Effector memory CD4-positive, alpha-beta T cell (primary cell): ENCODE results near the gene RBKS.

Source experiments
- DNase-seq, 3 donors: peaks; one replicate each; pipeline ENCODE4 v3.0.0-alpha.2; 2020
- H3K27ac ChIP-seq: 2 replicates; pipeline ENCODE4 v1.7.0; 2013; ENCODE audit warnings: mild to moderate bottlenecking, low read length, moderate library complexity; ENCODE audit not compliant: insufficient read depth, poor library complexity, severe bottlenecking
- H3K27me3 ChIP-seq: replicated peaks from 2 replicates; pipeline ENCODE4 v1.7.0; 2013; ENCODE audit warnings: mild to moderate bottlenecking, low read length; ENCODE audit not compliant: insufficient read depth, control insufficient read depth, poor library complexity, severe bottlenecking
- H3K36me3 ChIP-seq: 2 replicates; pipeline ENCODE4 v1.7.0; 2013; ENCODE audit warnings: mild to moderate bottlenecking, low read length, moderate library complexity; ENCODE audit not compliant: control insufficient read depth, insufficient read depth
- H3K4me1 ChIP-seq: 2 replicates; pipeline ENCODE4 v1.7.0; 2013; ENCODE audit warnings: low read length, mild to moderate bottlenecking; ENCODE audit not compliant: control insufficient read depth, insufficient read depth, poor library complexity, severe bottlenecking
- H3K4me3 ChIP-seq: 2 replicates; pipeline ENCODE4 v1.7.0; 2013; ENCODE audit warnings: low read length, low read depth, mild to moderate bottlenecking; ENCODE audit not compliant: insufficient read depth, poor library complexity, severe bottlenecking
- H3K9me3 ChIP-seq: 2 replicates; pipeline ENCODE4 v1.7.0; 2013; ENCODE audit warnings: mild to moderate bottlenecking, low read length, moderate library complexity; ENCODE audit not compliant: control insufficient read depth

Gene RBKS

DNA sequence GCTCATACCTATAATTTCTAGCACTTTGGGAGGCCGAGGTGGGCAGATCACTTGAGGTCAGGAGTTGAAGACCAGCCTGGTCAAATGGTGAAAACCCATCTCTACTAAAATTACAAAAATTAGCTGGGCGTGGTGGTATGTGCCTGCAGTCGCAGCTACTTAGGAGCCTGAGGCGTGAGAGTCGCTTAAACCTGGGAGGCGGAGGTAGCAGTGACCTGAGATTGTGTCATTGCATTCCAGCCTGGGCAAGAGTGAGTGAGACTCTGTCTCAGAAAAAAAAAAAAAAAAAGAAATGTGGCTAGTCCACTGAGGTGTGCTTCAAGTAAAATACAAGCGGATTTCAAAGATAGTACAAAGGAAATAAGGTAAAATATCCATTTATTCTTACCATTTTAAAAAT lies 46.2 kb downstream of the RBKS start:
- H3K4me1 ChIP-seq, result no peaks in the 10 kb centered on the region
- no peaks in the 10 kb centered on the region for H3K27me3 ChIP-seq
- no peaks in the 10 kb centered on the region for H3K9me3 ChIP-seq
- DNase-seq, result no peak
- no peak overlapping the region for H3K4me3 ChIP-seq
- no peaks in the 10 kb centered on the region for H3K36me3 ChIP-seq
- H3K27ac ChIP-seq, result no peak overlapping the region

DNA sequence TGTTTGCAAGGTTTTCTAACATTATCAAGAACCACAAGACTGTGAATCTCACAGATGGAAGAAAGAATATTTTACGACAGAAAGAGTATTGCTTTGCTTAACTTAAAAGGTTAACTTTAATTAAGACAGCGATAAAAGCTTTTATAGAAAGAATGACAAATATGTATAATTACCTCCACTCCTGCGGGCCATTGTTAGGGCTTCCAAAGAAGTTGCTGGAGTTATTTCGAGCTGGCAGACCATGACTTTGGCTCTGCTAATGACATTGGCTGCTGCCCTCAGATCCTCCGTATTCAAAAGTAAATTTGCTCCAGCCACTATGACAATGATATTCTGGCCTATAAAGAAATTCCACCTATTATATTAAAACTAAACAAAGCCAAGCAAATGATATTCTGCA lies 47.3 kb downstream of the RBKS start:
- no peak overlapping the region for H3K27ac ChIP-seq
- no peaks in the 10 kb centered on the region for H3K4me1 ChIP-seq
- no peaks in the 10 kb centered on the region for H3K36me3 ChIP-seq
- H3K27me3 ChIP-seq, result no peaks in the 10 kb centered on the region
- no peak for DNase-seq
- no peak overlapping the region for H3K4me3 ChIP-seq
- no peaks in the 10 kb centered on the region for H3K9me3 ChIP-seq

DNA sequence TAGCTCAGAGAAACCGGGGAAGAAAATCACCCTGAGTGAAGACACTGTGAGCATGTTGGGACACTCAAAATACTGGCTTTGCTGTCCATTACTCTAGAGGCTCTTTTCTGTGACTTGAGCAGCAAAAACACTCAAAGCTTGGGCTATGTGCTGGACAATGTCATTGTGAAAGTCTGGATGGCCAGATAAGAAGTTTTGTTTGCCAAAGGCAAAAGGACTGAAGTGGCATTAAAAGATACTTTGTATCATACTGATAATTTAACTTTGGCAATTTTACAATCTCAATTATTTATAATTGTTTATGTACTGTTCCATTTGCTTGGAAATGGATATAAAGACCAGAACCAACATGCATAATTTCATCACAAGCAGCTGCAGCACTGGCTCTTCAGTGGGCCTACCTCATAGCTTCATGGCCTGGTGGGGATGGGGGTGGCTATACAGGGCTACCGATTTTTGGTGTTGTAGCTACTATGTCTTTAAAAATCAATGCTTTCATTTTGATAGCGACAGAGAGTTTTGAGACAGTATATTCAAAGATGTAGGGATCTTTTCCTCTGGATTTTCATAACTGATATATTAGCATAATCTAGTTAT lies 51.1 kb downstream of the RBKS start:
- H3K9me3 ChIP-seq, result no peaks in the 10 kb centered on the region
- H3K27me3 ChIP-seq, result no peaks in the 10 kb centered on the region
- H3K4me3 ChIP-seq, result no peak overlapping the region
- no peaks in the 10 kb centered on the region for H3K36me3 ChIP-seq
- H3K27ac ChIP-seq, result no peak overlapping the region
- DNase-seq, result no peak
- H3K4me1 ChIP-seq, result no peaks in the 10 kb centered on the region

DNA sequence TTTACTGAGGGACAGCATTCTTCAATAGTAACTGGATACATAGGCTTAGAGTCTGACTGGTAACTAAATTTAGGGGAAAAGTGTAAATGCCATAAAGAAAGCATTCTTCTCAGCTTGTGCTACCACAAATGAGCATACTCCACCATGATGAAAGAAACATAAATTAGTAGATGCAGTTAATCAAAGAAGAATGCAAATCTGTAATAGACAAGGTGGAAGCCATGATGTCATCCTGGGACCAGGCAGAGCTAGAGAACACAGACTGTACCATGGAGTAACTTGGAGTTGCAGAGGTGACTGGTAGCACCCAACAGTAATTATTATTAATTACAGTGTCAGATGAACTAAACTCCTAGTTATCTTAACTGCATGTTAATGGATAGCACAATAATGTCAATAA lies 51.7 kb downstream of the RBKS start:
- no peaks in the 10 kb centered on the region for H3K9me3 ChIP-seq
- no peak overlapping the region for H3K27ac ChIP-seq
- H3K36me3 ChIP-seq, result no peaks in the 10 kb centered on the region
- no peak for DNase-seq
- no peaks in the 10 kb centered on the region for H3K27me3 ChIP-seq
- H3K4me1 ChIP-seq, result no peaks in the 10 kb centered on the region
- H3K4me3 ChIP-seq, result no peak overlapping the region

DNA sequence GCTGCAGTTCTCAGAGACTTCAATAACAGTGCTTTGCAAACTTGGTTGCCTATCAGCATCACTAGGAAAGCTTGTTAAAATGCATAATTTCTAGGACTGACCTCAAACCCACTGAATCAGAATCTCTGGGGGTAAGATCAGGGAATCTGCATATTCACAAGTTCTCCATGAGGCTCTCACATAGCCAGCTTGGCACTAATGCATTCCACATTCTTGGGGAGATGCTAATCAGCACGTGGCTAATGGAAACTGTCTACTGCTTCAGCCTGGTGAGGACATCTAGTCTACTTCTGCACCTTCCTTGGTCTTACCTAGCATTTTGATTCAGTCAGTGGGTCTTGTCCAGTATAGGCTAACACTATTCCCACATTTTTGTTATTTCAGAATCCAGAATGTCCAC lies 56.3 kb downstream of the RBKS start:
- H3K36me3 ChIP-seq, result no peaks in the 10 kb centered on the region
- H3K9me3 ChIP-seq, result no peaks in the 10 kb centered on the region
- DNase-seq, result no peak
- no peak overlapping the region for H3K4me3 ChIP-seq
- no peaks in the 10 kb centered on the region for H3K27me3 ChIP-seq
- no peak overlapping the region for H3K27ac ChIP-seq
- no peaks in the 10 kb centered on the region for H3K4me1 ChIP-seq

DNA sequence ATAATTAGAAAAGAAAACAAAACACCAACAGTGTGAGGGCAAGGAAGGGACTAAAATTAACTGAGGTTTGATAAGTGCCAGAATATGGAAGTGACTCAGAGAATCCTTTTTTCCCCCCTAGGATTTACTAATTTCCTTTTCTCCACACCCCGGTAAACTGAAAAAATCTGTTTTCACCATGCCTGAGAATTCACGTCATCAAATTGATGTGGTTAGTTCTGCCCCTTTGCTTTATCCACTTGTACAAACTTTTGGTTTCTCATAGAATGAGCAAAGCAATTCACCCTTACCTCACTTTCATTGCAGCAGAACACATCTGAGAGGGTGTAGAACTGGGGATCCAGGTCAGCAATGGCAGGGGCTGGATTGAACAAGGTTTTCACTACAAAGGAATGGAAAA lies 57.8 kb downstream of the RBKS start:
- H3K4me1 ChIP-seq, result no peaks in the 10 kb centered on the region

DNA sequence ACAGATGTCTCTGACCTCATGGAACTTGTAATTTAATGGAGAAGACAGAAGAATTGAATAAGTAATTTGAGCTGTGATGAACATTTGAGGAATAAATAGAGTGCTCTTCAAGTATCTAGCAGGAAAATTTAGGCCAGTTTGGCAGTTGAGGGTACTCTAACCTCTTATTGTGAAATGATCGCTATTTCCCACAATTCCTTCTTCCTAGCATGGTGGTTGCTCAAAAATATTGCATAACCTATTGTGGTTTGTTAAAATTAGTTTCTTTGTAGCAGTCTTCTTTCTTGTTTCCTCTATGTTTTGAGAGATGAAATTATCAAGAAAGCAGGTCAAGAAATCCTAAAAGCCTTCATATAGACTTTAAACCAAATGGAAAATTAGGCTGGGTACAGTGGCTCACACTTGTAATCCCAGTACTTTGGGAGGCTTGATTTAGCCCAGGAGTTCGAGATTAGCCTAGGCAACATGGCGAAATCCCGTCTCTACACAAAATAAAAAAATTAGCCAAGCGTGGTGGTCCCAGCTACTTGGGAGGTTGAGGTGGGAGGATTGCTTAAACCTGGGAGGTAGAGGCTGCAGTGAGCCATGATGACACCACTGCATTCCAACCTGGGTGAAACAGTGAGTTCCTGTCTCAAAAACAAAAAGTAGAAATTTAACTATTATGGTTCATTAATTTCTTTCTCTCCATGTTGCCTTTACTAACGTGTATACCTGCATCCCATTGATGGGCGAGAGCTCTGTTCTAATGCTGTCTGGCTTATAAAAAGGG lies 58.7 kb downstream of the RBKS start:
- Histone ChIP-seq H3K27me3 (no peaks in the 10 kb centered on the region), H3K4me1 (no peaks in the 10 kb centered on the region), H3K9me3 (no peaks in the 10 kb centered on the region), H3K27ac (no peak overlapping the region), H3K36me3 (no peaks in the 10 kb centered on the region), H3K4me3 (no peak overlapping the region)
- DNase-seq, result no peak

More for the DNA sequence above, 57.8 kb downstream of the RBKS start:
- DNase-seq, result no peak
- H3K27ac ChIP-seq, result no peak overlapping the region
- no peaks in the 10 kb centered on the region for H3K27me3 ChIP-seq
- no peak overlapping the region for H3K4me3 ChIP-seq
- no peaks in the 10 kb centered on the region for H3K36me3 ChIP-seq
- no peaks in the 10 kb centered on the region for H3K9me3 ChIP-seq

DNA sequence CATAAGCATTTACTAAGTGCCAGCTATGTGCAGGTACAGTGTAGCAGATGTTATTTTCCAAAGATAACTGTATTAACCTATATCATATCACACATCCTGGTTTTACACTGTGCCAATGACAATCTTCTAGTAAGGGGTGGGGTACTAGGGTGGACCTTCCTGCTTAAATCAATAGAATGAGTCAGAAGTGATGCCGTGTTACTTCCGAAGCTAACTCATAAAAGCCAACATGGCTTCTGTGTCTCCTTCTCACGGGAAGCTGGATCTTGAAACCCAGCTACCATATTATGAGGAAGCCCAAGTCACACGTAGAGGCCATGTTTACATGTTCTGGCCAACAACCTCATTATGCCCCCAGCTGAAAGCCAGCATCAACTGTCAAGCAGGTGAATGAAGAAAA lies 59.5 kb downstream of the RBKS start:
- no peak overlapping the region for H3K27ac ChIP-seq
- no peaks in the 10 kb centered on the region for H3K27me3 ChIP-seq
- no peaks in the 10 kb centered on the region for H3K36me3 ChIP-seq
- no peak for DNase-seq
- no peak overlapping the region for H3K4me3 ChIP-seq
- no peaks in the 10 kb centered on the region for H3K4me1 ChIP-seq
- H3K9me3 ChIP-seq, result no peaks in the 10 kb centered on the region

DNA sequence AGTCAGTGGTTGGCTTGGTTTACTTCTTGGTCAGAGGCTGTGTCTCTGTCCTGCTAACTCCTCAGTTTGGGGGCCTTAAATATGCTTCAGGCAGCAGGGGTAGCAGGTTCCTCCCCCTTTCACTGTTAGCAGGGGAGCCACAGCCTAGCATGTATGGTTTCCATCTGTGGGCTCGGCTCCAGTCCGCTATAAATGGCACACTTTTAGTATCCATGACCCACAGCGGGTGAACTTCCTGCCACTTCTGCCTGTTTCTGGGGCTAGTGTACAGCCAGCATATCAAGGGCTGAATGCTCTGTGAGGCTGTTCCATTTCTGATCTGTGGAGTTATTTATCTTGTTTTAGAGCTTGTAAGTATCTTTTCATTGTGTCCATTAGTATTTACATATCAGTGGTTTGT lies 60.4 kb downstream of the RBKS start:
- H3K4me1 ChIP-seq, result no peaks in the 10 kb centered on the region
- no peak overlapping the region for H3K27ac ChIP-seq
- H3K36me3 ChIP-seq, result no peaks in the 10 kb centered on the region
- no peaks in the 10 kb centered on the region for H3K27me3 ChIP-seq
- no peak overlapping the region for H3K4me3 ChIP-seq
- no peak for DNase-seq
- H3K9me3 ChIP-seq, result no peaks in the 10 kb centered on the region

DNA sequence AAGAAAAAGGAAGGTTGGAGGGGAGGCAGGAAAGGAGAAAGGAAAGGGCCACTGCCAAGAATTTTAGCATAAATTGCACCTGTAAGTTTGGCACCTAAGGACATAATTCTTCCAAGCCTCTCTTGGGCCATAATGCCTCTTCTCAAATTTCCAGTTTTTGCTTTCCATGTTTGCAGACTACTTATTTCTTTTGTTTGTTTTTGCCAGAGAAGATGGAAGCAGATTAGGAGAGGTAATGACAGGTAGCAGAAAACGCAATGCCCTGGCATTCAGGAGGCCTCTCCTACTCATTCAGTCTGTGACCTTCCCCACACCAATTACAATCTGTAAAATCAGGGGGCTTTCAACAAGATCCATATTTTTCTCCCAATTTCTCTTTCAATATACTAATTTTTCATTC lies 61.9 kb downstream of the RBKS start:
- DNase-seq, result no peak

More for the DNA sequence above, 61.9 kb downstream of the RBKS start:
- Histone ChIP-seq H3K4me1 (no peaks in the 10 kb centered on the region), H3K4me3 (no peak overlapping the region), H3K9me3 (no peaks in the 10 kb centered on the region), H3K36me3 (peaks cover 5% of the 10 kb centered on the region), H3K27me3 (no peaks in the 10 kb centered on the region), H3K27ac (no peak overlapping the region)
